ENCODE measurements around the gene GPR78.
"Not testable (repeated sequence)": the region's sequence is repeated elsewhere in the genome, so short reads cannot be mapped to it uniquely, and the experiment has no call there.

The GPR78 gene

DNA sequence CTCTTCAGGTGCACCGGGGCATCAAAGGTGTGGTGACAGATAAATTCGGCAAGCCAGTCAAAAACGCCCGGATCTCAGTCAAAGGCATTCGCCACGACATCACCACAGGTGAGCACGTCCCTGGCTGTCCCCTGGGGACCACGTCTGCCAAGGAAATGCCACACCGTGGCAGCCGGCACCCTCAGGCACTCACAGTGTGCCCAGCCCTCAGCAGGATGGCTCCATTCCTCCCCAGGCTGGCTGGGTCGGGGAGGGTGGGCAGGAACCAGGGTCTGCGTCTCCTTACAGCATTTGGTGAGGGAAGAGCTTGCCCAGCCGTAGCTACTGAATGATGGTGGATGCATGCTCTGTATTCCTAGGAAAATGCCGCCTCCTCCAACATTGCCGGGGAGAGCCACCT lies 38.2 kb downstream of the GPR78 start:
- DNase-seq, result no peak

DNA sequence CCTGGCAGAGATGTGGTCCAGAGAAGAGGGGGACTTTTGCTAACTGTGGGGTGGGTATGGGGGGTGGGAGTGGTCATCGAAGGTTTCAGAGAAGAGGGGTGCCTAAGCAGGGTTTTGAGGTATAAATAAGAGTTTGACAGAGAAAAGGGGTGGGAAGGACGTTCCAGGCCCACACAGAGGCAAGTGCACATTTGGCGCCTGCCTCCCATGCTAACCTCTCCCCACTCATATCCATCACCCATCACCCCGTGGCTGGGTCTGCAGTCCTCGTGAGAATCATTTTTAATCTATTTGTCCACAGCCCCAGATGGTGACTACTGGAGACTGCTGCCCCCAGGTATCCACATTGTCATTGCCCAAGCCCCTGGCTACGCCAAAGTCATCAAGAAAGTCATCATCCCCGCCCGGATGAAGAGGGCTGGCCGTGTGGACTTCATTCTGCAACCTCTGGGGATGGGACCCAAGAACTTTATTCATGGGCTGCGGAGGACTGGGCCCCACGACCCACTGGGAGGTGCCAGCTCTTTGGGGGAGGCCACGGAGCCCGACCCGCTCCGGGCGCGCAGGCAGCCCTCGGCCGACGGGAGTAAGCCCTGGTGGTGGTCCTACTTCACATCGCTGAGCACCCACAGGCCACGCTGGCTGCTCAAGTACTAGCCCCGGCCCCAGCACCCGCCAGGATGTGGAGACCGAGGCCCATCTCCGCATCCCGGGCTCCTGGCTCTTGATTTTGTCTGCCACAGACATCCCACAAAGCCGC lies 38.9 kb downstream of the GPR78 start:
- DNase-seq, result no peak

DNA sequence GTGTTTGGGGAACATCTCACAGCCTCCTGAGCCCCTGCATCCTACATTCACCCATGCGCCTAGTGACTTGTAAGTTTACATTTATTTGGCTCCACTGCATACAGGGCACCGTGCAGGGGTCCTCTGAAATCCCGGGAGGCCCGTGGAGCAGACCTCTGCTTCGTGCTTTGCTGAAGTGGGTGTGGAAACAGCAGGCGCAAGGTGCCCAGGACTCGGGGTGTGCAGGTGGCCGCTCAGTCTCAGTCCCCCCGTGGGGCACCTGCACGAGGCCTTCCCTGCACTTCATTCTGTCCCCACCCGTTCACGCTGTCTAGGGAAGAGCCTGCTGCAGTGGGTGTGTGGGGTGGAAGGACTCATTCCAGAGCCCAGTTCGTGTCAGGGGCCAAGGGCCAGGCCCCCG lies 40.9 kb downstream of the GPR78 start:
- not testable (repeated sequence) for DNase-seq

DNA sequence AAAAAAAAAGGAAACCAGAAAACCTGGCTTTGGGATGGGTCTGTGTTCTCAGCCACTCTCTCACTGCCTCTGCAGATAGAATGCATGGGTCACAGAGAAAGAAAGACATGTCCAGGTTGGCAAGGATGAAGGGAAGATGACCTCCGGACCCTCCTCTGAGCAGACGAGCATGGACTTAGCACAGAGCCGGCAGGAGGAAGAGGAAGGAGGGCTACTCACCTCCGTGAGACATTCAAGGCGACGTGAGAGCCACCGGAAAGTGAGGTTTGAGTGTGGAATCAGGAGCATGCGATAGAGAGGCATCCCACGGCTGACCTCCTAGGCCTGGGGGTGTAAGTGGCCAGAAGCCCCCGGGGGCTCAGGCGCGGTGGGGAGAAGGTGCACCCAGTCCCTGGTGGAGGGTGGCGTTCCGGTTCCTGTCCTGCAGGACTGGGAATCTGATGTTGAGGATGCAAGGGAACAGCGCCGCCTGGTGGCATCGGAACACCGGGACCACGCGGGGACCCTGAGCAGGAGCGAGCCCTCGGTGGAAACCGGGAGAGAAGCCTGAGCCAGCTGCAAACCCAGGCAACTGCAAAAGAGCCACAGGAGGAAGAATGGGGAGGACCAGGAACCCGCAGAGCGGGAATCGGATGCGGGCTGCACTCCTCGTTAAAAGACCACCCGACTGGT lies 44.5 kb downstream of the GPR78 start:
- DNase-seq, result not testable (repeated sequence)

DNA sequence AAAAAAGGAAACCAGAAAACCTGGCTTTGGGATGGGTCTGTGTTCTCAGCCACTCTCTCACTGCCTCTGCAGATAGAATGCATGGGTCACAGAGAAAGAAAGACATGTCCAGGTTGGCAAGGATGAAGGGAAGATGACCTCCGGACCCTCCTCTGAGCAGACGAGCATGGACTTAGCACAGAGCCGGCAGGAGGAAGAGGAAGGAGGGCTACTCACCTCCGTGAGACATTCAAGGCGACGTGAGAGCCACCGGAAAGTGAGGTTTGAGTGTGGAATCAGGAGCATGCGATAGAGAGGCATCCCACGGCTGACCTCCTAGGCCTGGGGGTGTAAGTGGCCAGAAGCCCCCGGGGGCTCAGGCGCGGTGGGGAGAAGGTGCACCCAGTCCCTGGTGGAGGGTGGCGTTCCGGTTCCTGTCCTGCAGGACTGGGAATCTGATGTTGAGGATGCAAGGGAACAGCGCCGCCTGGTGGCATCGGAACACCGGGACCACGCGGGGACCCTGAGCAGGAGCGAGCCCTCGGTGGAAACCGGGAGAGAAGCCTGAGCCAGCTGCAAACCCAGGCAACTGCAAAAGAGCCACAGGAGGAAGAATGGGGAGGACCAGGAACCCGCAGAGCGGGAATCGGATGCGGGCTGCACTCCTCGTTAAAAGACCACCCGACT lies 50.2 kb downstream of the GPR78 start:
- not testable (repeated sequence) for DNase-seq

DNA sequence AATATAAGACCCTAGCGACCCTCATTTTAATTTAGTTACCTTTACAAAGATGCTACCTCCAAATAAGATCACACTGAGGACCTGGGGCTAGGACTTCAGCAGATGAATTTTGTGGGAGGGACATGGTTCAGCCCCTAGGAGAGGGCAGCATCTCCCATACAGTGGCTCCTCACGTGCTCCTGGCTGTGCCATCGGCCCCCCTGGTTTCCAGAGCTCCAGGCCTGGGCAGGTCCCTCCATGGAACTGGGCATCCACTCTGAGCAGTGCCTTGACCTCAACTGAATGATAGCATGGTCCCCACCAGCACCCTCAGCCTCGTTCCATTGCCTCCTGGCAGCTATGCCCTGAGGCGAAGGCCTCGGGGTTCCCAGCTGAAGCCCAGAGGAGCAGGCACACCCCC lies 51.7 kb downstream of the GPR78 start:
- not testable (repeated sequence) for DNase-seq

DNA sequence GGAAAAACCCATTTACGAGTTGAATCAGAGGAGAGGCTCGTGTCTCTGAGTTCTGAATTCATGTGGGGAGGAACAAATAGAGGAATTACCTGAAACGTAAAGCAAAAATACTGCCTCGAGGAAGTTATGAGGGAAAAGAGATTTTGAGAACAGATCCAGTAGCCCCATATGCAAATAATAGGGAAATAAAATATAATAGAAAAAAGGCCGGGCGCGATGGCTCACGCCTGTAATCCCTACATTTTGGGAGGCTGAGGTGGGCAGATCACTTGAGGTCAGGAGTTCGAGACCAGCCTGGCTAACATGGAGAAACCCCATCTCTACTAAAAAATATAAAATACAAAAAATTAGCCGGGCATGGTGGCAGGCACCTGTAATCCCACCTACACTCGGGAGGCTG lies 54.6 kb downstream of the GPR78 start:
- not testable (repeated sequence) for DNase-seq

DNA sequence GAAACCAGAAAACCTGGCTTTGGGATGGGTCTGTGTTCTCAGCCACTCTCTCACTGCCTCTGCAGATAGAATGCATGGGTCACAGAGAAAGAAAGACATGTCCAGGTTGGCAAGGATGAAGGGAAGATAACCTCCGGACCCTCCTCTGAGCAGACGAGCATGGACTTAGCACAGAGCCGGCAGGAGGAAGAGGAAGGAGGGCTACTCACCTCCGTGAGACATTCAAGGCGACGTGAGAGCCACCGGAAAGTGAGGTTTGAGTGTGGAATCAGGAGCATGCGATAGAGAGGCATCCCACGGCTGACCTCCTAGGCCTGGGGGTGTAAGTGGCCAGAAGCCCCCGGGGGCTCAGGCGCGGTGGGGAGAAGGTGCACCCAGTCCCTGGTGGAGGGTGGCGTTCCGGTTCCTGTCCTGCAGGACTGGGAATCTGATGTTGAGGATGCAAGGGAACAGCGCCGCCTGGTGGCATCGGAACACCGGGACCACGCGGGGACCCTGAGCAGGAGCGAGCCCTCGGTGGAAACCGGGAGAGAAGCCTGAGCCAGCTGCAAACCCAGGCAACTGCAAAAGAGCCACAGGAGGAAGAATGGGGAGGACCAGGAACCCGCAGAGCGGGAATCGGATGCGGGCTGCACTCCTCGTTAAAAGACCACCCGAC lies 55.8 kb downstream of the GPR78 start:
- not testable (repeated sequence) for DNase-seq

Data from NCI-H2081 (cell line).